Panc1 (cell line): ENCODE results near the gene CYP1B1. TPM values are rescaled to one million over a fixed set of nuclear protein-coding genes. Genes with fewer than 3 reads are reported as not detected.

Source experiments
- ATAC-seq: fragments of 200-7000 bp; cut with Tn5 transposase; 2 replicates; pipeline ENCODE4 v1.9.1; 2020; ENCODE audit warnings: mild to moderate bottlenecking, moderate library complexity
- BruUV-seq: library from RNA; stranded (reverse); fragments of 400-500 nt; replicated peaks from 2 replicates; lab custom pipeline; 2021; lab: Mats Ljungman, UMichigan
- CTCF ChIA-PET: fragments of 300-600 bp; sonication (Branson Sonifier 250); formaldehyde crosslinking; loops from one replicate; lab custom pipeline; 2022; ENCODE audit warnings: antibody characterized with exemption; lab: Charles Lee
- POLR2A ChIA-PET: fragments of 300-600 bp; sonication (Branson Sonifier 250); formaldehyde crosslinking; loops from one replicate; lab custom pipeline; 2022; ENCODE audit warnings: antibody characterized with exemption; lab: Charles Lee
- DNase-seq: peaks from one replicate; pipeline ENCODE4 v3.0.0-alpha.2; 2010; ENCODE audit warnings: low read depth, low spot score
- H3K27ac ChIP-seq: 2 replicates; pipeline ENCODE4 v1.5.1; 2011; ENCODE audit warnings: mild to moderate bottlenecking, low read length, inconsistent platforms
- H3K27me3 ChIP-seq: fragments of 200-500 bp; sonication (Bioruptor generic); 2 replicates; pipeline ENCODE4 v1.6.0; 2014; ENCODE audit warnings: low read length, inconsistent platforms; ENCODE audit not compliant: control insufficient read depth, insufficient read depth
- H3K36me3 ChIP-seq: fragments of 200-500 bp; sonication (Bioruptor generic); 2 replicates; pipeline ENCODE4 v1.5.1; 2014; ENCODE audit warnings: inconsistent platforms, mild to moderate bottlenecking, low read length, moderate library complexity; ENCODE audit not compliant: control insufficient read depth, insufficient read depth
- H3K4me1 ChIP-seq: 2 replicates; pipeline ENCODE4 v1.5.1; 2011; ENCODE audit warnings: inconsistent platforms, mild to moderate bottlenecking, low read length, moderate library complexity; ENCODE audit not compliant: control insufficient read depth, insufficient read depth
- H3K4me3 ChIP-seq, 2 experiments: 2 replicates each; pipeline ENCODE4 v1.5.1; 2011 to 2012; ENCODE audit warnings: low read depth in 2 of 2, low read length in 2 of 2, mild to moderate bottlenecking in 2 of 2, inconsistent platforms in 1 of 2, moderate library complexity in 1 of 2
- H3K9me3 ChIP-seq: fragments of 200-500 bp; sonication (Bioruptor generic); 2 replicates; pipeline ENCODE4 v1.5.1; 2014; ENCODE audit warnings: low read depth, mild to moderate bottlenecking, inconsistent platforms, low read length, moderate library complexity; ENCODE audit not compliant: control insufficient read depth, insufficient read depth
- CTCF ChIP-seq: fragments of 450-650 bp; IDR thresholded peaks from 2 replicates; pipeline ENCODE4 v1.5.1; 2017; ENCODE audit warnings: mild to moderate bottlenecking
- POLR2AphosphoS5 ChIP-seq: IDR thresholded peaks from 2 replicates; pipeline ENCODE4 v1.6.1; 2012; ENCODE audit warnings: mild to moderate bottlenecking, low read depth, low read length, moderate library complexity
- TCF7L2 ChIP-seq: IDR thresholded peaks from 2 replicates; pipeline ENCODE4 v1.6.1; 2011; ENCODE audit warnings: mild to moderate bottlenecking, low read depth, low read length, inconsistent platforms
- in situ Hi-C: cut with HindIII; loops from 2 replicates; pipeline ENCODE4 v1.10.0; 2016; ENCODE audit warnings: low sequenced_read_pairs, low pct_unique_long_range_greater_than_20kb
- intact Hi-C: fragments of 100-400 bp; cut with micrococcal nuclease; formaldehyde crosslinking; loops from one replicate; pipeline ENCODE4 v1.10.0; 2022; ENCODE audit not compliant: unreplicated experiment
- total RNA-seq: library from RNA; stranded (reverse); gene quantifications from one replicate; pipeline ENCODE4 v1.2.1, GENCODE V29; 2021; ENCODE audit not compliant: unreplicated experiment
- TF ChIP-seq, protein P1 (sequence below), 2 experiments: IDR thresholded peaks; 2 replicates each; pipeline ENCODE4 v1.6.1; 2011 to 2012; ENCODE audit warnings: low read depth in 2 of 2, control low read depth in 1 of 2, low read length in 1 of 2, mild to moderate bottlenecking in 1 of 2, moderate library complexity in 1 of 2; ENCODE audit not compliant: insufficient read depth in 1 of 2

The CYP1B1 gene
- total RNA-seq, 1 experiment from 2014 or later = 86.7 TPM

- ATAC-seq = no peak
- no peaks in the 10 kb centered on the region for H3K27me3 ChIP-seq
- CTCF ChIA-PET = no interaction called here
Observed at GRCh38 chr2:38099099-38100028, 23.4 kb upstream of the CYP1B1 start.

GRCh38 chr2:38098421-38099098, 22.6 kb upstream of the CYP1B1 start:
- no TSS peak for BruUV-seq
- no peaks in the 10 kb centered on the region for H3K27me3 ChIP-seq
- peak overlapping the region; percentile 30 to 59 for H3K4me3 ChIP-seq
- DNase-seq = no peak
- no peaks in the 10 kb centered on the region for H3K9me3 ChIP-seq
- peak overlapping the region; percentile 98 for H3K27ac ChIP-seq
- peaks cover 58% of the 10 kb centered on the region for H3K4me1 ChIP-seq
- TF ChIP-seq TCF7L2 (peak; percentile 52; the same call in 1 of the 2 replicates), POLR2AphosphoS5 (0 out of 2 replicates have a peak, but pooled peaks have one; percentile 25)
- TF ChIP-seq, protein P1, sequence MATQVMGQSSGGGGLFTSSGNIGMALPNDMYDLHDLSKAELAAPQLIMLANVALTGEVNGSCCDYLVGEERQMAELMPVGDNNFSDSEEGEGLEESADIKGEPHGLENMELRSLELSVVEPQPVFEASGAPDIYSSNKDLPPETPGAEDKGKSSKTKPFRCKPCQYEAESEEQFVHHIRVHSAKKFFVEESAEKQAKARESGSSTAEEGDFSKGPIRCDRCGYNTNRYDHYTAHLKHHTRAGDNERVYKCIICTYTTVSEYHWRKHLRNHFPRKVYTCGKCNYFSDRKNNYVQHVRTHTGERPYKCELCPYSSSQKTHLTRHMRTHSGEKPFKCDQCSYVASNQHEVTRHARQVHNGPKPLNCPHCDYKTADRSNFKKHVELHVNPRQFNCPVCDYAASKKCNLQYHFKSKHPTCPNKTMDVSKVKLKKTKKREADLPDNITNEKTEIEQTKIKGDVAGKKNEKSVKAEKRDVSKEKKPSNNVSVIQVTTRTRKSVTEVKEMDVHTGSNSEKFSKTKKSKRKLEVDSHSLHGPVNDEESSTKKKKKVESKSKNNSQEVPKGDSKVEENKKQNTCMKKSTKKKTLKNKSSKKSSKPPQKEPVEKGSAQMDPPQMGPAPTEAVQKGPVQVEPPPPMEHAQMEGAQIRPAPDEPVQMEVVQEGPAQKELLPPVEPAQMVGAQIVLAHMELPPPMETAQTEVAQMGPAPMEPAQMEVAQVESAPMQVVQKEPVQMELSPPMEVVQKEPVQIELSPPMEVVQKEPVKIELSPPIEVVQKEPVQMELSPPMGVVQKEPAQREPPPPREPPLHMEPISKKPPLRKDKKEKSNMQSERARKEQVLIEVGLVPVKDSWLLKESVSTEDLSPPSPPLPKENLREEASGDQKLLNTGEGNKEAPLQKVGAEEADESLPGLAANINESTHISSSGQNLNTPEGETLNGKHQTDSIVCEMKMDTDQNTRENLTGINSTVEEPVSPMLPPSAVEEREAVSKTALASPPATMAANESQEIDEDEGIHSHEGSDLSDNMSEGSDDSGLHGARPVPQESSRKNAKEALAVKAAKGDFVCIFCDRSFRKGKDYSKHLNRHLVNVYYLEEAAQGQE (IDR thresholded peaks at IDR 0.05; ENCODE audit: insufficient read depth in 1 of 2, low read depth in 2 of 2, low read length in 1 of 2) = no peak
- ATAC-seq = peak; percentile 54
- in situ Hi-C loops = no loop called here
- ChIA-PET POLR2A (interaction anchor here (0.6 to 0.7 kb wide), 2 partner anchors 23 to 33 kb away, joined by 3 to 4 read pairs; partner anchors contain the start of gene CYP1B1), CTCF (interaction anchor here (1.1 kb wide), 1 partner anchor 22 kb away, joined by 5 read pairs; the partner anchor contains the start of gene CYP1B1)
- H3K36me3 ChIP-seq = no peaks in the 10 kb centered on the region
- intact Hi-C loops = no loop called here

More at GRCh38 chr2:38099099-38100028, 23.4 kb upstream of the CYP1B1 start:
- Histone ChIP-seq H3K36me3 (no peaks in the 10 kb centered on the region), H3K27ac (peak overlapping the region; percentile 98), H3K4me3 (peak overlapping the region; percentile 30 to 59), H3K9me3 (no peaks in the 10 kb centered on the region), H3K4me1 (peaks cover 54% of the 10 kb centered on the region)
- no TSS peak for BruUV-seq
- intact Hi-C loops (no loop called here), in situ Hi-C loops (no loop called here)
- POLR2A ChIA-PET = interaction anchor here (0.7 kb wide), 2 partner anchors 11 to 23 kb away, joined by 3 read pairs; no protein-coding TSS in a partner anchor
- DNase-seq = no peak
- TF ChIP-seq TCF7L2 = peak; percentile 25; the same call in 1 of the 2 replicates
- no peak for TF ChIP-seq CTCF
